ENCODE results near the gene UCK1. TPM values are rescaled to one million over a fixed set of nuclear protein-coding genes. Genes with fewer than 3 reads are reported as not detected.
A peak's percentile ranks its signal among the peaks of the same experiment; 100 is the strongest.

Gene UCK1
- total and polyA plus RNA-seq, 2 of the 13 experiments (the other 11 are each of a cell fraction or from before 2014, with no cell fraction given) = 11.0 to 24.1 TPM

DNA sequence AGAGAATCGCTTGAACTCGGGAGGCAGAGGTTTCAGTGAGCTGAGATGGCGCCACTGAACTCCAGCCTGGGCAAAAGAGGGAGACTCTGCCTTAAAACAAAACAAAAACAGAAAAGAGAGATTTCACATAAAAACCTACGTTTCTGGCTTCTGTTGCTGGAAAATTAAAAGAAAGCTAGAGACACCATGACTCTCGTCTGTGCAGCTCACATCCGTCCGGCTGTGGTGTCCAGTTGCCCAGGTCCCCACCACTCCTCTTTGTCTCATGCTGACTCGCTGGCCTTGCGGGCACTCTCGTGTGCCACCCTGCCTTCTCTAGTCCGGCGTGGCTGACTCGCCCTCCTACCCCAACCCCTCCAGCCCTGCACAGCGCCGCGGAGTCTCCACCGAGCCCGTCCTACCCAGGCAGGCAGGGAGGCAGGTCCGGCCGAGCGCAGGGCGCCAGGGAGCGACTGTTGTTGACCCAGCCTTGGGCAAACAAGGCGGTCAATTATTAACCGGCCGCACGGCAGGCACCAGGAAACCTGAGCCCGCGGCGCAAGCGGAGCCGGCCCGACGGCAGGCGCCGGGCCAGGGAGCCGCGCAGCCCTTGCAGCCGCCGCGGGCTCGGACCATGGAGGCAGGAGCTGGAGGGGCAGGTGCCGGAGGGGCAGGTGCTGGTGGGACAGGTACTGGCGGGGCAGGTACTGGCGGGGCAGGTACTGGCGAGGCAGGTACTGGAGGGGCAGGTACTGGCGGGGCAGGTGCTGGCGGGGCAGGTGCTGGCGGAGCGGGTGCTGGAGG, 14.1 kb upstream of the UCK1 start, which contains the start of gene PRRT1B (continued):
- peak; percentile 89 for TF ChIP-seq TARDBP (CRISPR knock-in tag; IDR thresholded peaks at IDR 0.05)
- TF ChIP-seq, protein P1, sequence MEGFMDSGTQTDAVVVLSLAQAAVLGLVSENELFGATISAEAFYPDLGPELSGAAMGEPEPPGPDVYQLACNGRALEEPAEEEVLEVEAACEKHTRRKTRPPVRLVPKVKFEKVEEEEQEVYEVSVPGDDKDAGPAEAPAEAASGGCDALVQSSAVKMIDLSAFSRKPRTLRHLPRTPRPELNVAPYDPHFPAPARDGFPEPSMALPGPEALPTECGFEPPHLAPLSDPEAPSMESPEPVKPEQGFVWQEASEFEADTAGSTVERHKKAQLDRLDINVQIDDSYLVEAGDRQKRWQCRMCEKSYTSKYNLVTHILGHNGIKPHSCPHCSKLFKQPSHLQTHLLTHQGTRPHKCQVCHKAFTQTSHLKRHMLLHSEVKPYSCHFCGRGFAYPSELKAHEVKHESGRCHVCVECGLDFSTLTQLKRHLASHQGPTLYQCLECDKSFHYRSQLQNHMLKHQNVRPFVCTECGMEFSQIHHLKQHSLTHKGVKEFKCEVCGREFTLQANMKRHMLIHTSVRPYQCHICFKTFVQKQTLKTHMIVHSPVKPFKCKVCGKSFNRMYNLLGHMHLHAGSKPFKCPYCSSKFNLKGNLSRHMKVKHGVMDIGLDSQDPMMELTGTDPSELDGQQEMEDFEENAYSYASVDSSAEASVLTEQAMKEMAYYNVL (CRISPR knock-in tag; IDR thresholded peaks at IDR 0.05; ENCODE audit: borderline replicate concordance) = no peak; the same call in 1 of the 2 replicates
- TF ChIP-seq ZSCAN22 (CRISPR knock-in tag; IDR thresholded peaks at IDR 0.05) = no peak
- TF ChIP-seq TOPORS (CRISPR knock-in tag; IDR thresholded peaks at IDR 0.05) = no peak
- no peak for TF ChIP-seq ZNF382 (CRISPR knock-in tag; IDR thresholded peaks at IDR 0.05; ENCODE audit: borderline replicate concordance)
- TF ChIP-seq PRPF4 (IDR thresholded peaks at IDR 0.05; ENCODE audit: low read depth, low read length, poor library complexity, severe bottlenecking) = no peak
- TF ChIP-seq U2AF2 (IDR thresholded peaks at IDR 0.05; ENCODE audit: low read depth, low read length) = no peak
- TF ChIP-seq ZNF543 (CRISPR knock-in tag; IDR thresholded peaks at IDR 0.05) = peak; percentile 60
- 0 out of 2 replicates have a peak, but pooled peaks have one; percentile 22 for TF ChIP-seq ZFYVE20 (CRISPR knock-in tag; IDR thresholded peaks at IDR 0.05; ENCODE audit: borderline replicate concordance, low read depth)
- no peak for TF ChIP-seq ZMYM2 (CRISPR knock-in tag; IDR thresholded peaks at IDR 0.05)
- TF ChIP-seq ARNT2 (CRISPR knock-in tag; IDR thresholded peaks at IDR 0.05; ENCODE audit: low read depth) = peak; percentile 68; the same call in 1 of the 2 replicates
- peak; percentile 89 for TF ChIP-seq RNF2 (conservative IDR thresholded peaks at IDR 0.05; ENCODE audit: low read depth)
- no peak for TF ChIP-seq NFE2L1 (CRISPR knock-in tag; IDR thresholded peaks at IDR 0.05; ENCODE audit: borderline replicate concordance)
- TF ChIP-seq, protein P2, sequence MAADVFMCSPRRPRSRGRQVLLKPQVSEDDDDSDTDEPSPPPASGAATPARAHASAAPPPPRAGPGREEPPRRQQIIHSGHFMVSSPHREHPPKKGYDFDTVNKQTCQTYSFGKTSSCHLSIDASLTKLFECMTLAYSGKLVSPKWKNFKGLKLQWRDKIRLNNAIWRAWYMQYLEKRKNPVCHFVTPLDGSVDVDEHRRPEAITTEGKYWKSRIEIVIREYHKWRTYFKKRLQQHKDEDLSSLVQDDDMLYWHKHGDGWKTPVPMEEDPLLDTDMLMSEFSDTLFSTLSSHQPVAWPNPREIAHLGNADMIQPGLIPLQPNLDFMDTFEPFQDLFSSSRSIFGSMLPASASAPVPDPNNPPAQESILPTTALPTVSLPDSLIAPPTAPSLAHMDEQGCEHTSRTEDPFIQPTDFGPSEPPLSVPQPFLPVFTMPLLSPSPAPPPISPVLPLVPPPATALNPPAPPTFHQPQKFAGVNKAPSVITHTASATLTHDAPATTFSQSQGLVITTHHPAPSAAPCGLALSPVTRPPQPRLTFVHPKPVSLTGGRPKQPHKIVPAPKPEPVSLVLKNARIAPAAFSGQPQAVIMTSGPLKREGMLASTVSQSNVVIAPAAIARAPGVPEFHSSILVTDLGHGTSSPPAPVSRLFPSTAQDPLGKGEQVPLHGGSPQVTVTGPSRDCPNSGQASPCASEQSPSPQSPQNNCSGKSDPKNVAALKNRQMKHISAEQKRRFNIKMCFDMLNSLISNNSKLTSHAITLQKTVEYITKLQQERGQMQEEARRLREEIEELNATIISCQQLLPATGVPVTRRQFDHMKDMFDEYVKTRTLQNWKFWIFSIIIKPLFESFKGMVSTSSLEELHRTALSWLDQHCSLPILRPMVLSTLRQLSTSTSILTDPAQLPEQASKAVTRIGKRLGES (CRISPR knock-in tag; IDR thresholded peaks at IDR 0.05; ENCODE audit: borderline replicate concordance) = no peak
- TF ChIP-seq, protein P3, sequence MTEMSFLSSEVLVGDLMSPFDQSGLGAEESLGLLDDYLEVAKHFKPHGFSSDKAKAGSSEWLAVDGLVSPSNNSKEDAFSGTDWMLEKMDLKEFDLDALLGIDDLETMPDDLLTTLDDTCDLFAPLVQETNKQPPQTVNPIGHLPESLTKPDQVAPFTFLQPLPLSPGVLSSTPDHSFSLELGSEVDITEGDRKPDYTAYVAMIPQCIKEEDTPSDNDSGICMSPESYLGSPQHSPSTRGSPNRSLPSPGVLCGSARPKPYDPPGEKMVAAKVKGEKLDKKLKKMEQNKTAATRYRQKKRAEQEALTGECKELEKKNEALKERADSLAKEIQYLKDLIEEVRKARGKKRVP (CRISPR knock-in tag; IDR thresholded peaks at IDR 0.05) = peak in 1 of 2 experiments; percentile 34; a peak in 1 of 4 replicates
- no peak for TF ChIP-seq KLF12 (CRISPR knock-in tag; IDR thresholded peaks at IDR 0.05; ENCODE audit: borderline replicate concordance)
- TF ChIP-seq, protein P4, sequence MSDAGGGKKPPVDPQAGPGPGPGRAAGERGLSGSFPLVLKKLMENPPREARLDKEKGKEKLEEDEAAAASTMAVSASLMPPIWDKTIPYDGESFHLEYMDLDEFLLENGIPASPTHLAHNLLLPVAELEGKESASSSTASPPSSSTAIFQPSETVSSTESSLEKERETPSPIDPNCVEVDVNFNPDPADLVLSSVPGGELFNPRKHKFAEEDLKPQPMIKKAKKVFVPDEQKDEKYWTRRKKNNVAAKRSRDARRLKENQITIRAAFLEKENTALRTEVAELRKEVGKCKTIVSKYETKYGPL (CRISPR knock-in tag; IDR thresholded peaks at IDR 0.05) = no peak
- no peak for TF ChIP-seq ZNF558 (CRISPR knock-in tag; IDR thresholded peaks at IDR 0.05; ENCODE audit: borderline replicate concordance)
- TF ChIP-seq, protein P5, sequence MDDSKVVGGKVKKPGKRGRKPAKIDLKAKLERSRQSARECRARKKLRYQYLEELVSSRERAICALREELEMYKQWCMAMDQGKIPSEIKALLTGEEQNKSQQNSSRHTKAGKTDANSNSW (CRISPR knock-in tag; IDR thresholded peaks at IDR 0.05; ENCODE audit: borderline replicate concordance) = no peak

All from HepG2 (cell line).